Right lobe of liver (tissue), 6 donors: Measurements from ENCODE around the gene SLC45A3. TPM values are rescaled to one million over a fixed set of nuclear protein-coding genes. Genes with fewer than 3 reads are reported as not detected.

Source experiments
- ATAC-seq, 4 donors: fragments of 200-7000 bp; cut with Tn5 transposase; one replicate each; pipeline ENCODE4 v1.9.1; 2020; ENCODE audit warnings: mild to moderate bottlenecking in 4 of 4, moderate library complexity in 4 of 4
- DNase-seq, 3 donors: peaks; one replicate each; pipeline ENCODE4 v3.0.0-alpha.2; 2020
- H3K27ac ChIP-seq, 3 donors: fragments of 200-600 bp; one replicate each; pipeline ENCODE4 v1.8.0; 2022
- H3K27me3 ChIP-seq, 2 donors: fragments of 200-600 bp; one replicate each; pipeline ENCODE4 v1.8.0; 2022
- H3K36me3 ChIP-seq, 4 donors: fragments of 200-600 bp; sonication (generic) in 1 of 4; one replicate each; pipeline versions ENCODE4 v1.5.1 to v1.8.0; 2017 to 2022; ENCODE audit warnings: control low read depth in 1 of 4
- H3K4me1 ChIP-seq, 4 donors: fragments of 200-600 bp; sonication (generic) in 1 of 4; one replicate each; pipeline versions ENCODE4 v1.5.1 to v1.8.0; 2017 to 2022; ENCODE audit warnings: control low read depth in 1 of 4
- H3K4me3 ChIP-seq, 3 donors: fragments of 200-600 bp; one replicate each; pipeline ENCODE4 v1.8.0; 2022
- H3K9me3 ChIP-seq, 4 donors: fragments of 200-600 bp; sonication (generic) in 1 of 4; one replicate each; pipeline versions ENCODE4 v1.5.1 to v1.8.0; 2017 to 2022; ENCODE audit warnings: control low read depth in 1 of 4
- CTCF ChIP-seq, 4 donors: fragments of 200-600 bp in 3 of 4; fragments of 450-650 bp in 1 of 4; IDR thresholded peaks; one replicate each; pipeline versions ENCODE4 v1.5.1 to v1.8.0; 2016 to 2022; ENCODE audit warnings: antibody characterized with exemption in 4 of 4, mild to moderate bottlenecking in 2 of 4
- POLR2A ChIP-seq: fragments of 450-650 bp; IDR thresholded peaks from one replicate; pipeline ENCODE4 v1.6.1; 2017; ENCODE audit warnings: antibody characterized with exemption, mild to moderate bottlenecking
- WGBS: methylation state at CpG from one replicate; pipeline ENCODE4 v1.1.6; 2018; ENCODE audit warnings: low coverage, low lambda C conversion rate; ENCODE audit not compliant: insufficient coverage; ENCODE audit errors: missing lambda C conversion rate; 5-methylcytosine and 5-hydroxymethylcytosine counted together
- intact Hi-C, 2 donors: fragments of 100-400 bp; cut with DNase I; formaldehyde crosslinking; loops; one replicate each; pipeline versions ENCODE4 v1.11.2 to v1.14.1; 2022
- total RNA-seq, 6 experiments: library from RNA; depleted of rRNA in 2 of 6; stranded (reverse); fragments of >200 nt in 2 of 6; fragmentation: NEBNext Ultra II Directional in 3 of 6; extraction: Animal tissue kit (Norgen Biotek cat#: 25700) in 3 of 6; gene quantifications; one replicate each; pipeline versions ENCODE4 v1.1.0 to v1.2.4, GENCODE V29; 2016 to 2023
- donor health status: DM: no; HTN: yes; CAD: no.
- donor health status: DM: no; HTN: no; CAD: no.
- donor health status: DM: no; HTN: no; CAD: no.
- donor health status: DM: no; HTN: yes; CAD: no.
- donor health status: DM: no; HTN: yes; CAD: no.

Gene SLC45A3
- total RNA-seq, 6 experiments from 2014 or later: 6.9 to 27.0 (median 7.9) TPM

GRCh38 chr1:205630241-205630640 is 50.1 kb downstream of the SLC45A3 start:
- H3K4me3 ChIP-seq: peak overlapping the region; percentile 53 to 61 (median 53)
- WGBS: 4% methylated on average over 3 of the region's 3 CpGs
- intact Hi-C loops: no loop called here

GRCh38 chr1:205629751-205630150 is 50.6 kb downstream of the SLC45A3 start:
- WGBS: 33% methylated on average over 4 of the region's 6 CpGs
- intact Hi-C loops: no loop called here
- H3K9me3 ChIP-seq: no peaks in the 10 kb centered on the region
- ATAC-seq: no peak
- no peaks in the 10 kb centered on the region for H3K36me3 ChIP-seq
- DNase-seq: no peak
- H3K27me3 ChIP-seq: no peaks in the 10 kb centered on the region
- peaks cover 0 to 27% (median 5%) of the 10 kb centered on the region in 4 donors for H3K4me1 ChIP-seq
- H3K27ac ChIP-seq: peak overlapping the region; percentile 76 to 94 (median 89)
- H3K4me3 ChIP-seq: peak overlapping the region in 2 of 3 donors; percentile 53 to 61
- TF ChIP-seq POLR2A (no peak), CTCF (IDR thresholded peaks at IDR 0.05) (no peak)

More at GRCh38 chr1:205630241-205630640, 50.1 kb downstream of the SLC45A3 start:
- TF ChIP-seq CTCF (IDR thresholded peaks at IDR 0.05) (no peak), POLR2A (no peak)
- H3K36me3 ChIP-seq: no peaks in the 10 kb centered on the region
- no peaks in the 10 kb centered on the region for H3K27me3 ChIP-seq
- H3K9me3 ChIP-seq: no peaks in the 10 kb centered on the region
- peak overlapping the region; percentile 76 to 94 (median 89) for H3K27ac ChIP-seq
- no peak for ATAC-seq
- DNase-seq: no peak
- H3K4me1 ChIP-seq: peaks cover 0 to 32% (median 5%) of the 10 kb centered on the region in 4 donors

- peaks cover 0 to 16% (median 5%) of the 10 kb centered on the region in 4 donors for H3K4me1 ChIP-seq
- H3K27me3 ChIP-seq: no peaks in the 10 kb centered on the region
- intact Hi-C loops: no loop called here
- no peak for ATAC-seq
- no peak for TF ChIP-seq CTCF (IDR thresholded peaks at IDR 0.05)
- no peak for TF ChIP-seq POLR2A
- no peak for DNase-seq
- no peak overlapping the region for H3K4me3 ChIP-seq
- no peaks in the 10 kb centered on the region for H3K9me3 ChIP-seq
- WGBS: 95% methylated on average over 8 of the region's 8 CpGs
- H3K27ac ChIP-seq: no peak overlapping the region
- peaks cover 0 to 6% (median 3%) of the 10 kb centered on the region in 4 donors for H3K36me3 ChIP-seq
These were observed 52.4 kb downstream of the SLC45A3 start for GRCh38 chr1:205627956-205628355.

- Histone ChIP-seq H3K4me1 (peaks cover 0 to 9% (median 4%) of the 10 kb centered on the region in 4 donors), H3K27me3 (no peaks in the 10 kb centered on the region), H3K4me3 (no peak overlapping the region), H3K9me3 (no peaks in the 10 kb centered on the region), H3K27ac (no peak overlapping the region), H3K36me3 (peaks cover 0 to 16% (median 9%) of the 10 kb centered on the region in 4 donors)
- intact Hi-C loops: no loop called here
- no peak for DNase-seq
- ATAC-seq: no peak
- WGBS: 76% methylated on average over 3 of the region's 3 CpGs
- TF ChIP-seq POLR2A (no peak), CTCF (IDR thresholded peaks at IDR 0.05) (no peak)
These were observed 54.1 kb downstream of the SLC45A3 start for GRCh38 chr1:205626216-205626615.
